M059J (cell line): Measurements from ENCODE around the gene PAM16. TPM values are rescaled to one million over a fixed set of nuclear protein-coding genes. Genes with fewer than 3 reads are reported as not detected.
"Not testable (repeated sequence)": the region's sequence is repeated elsewhere in the genome, so short reads cannot be mapped to it uniquely, and the experiment has no call there.

Experiments
- DNase-seq: peaks from one replicate; pipeline ENCODE4 v3.0.0-alpha.2; 2012; ENCODE audit warnings: low read depth
- total RNA-seq: library from RNA; depleted of rRNA; stranded (reverse); fragments of >200 nt; shearing (Covaris generic); gene quantifications from 2 replicates; pipeline ENCODE4 v1.2.3, GENCODE V29; 2014; rRNA removed

PAM16 gene
- total RNA-seq: 38.6 and 61.5 TPM in 2 replicates

DNA sequence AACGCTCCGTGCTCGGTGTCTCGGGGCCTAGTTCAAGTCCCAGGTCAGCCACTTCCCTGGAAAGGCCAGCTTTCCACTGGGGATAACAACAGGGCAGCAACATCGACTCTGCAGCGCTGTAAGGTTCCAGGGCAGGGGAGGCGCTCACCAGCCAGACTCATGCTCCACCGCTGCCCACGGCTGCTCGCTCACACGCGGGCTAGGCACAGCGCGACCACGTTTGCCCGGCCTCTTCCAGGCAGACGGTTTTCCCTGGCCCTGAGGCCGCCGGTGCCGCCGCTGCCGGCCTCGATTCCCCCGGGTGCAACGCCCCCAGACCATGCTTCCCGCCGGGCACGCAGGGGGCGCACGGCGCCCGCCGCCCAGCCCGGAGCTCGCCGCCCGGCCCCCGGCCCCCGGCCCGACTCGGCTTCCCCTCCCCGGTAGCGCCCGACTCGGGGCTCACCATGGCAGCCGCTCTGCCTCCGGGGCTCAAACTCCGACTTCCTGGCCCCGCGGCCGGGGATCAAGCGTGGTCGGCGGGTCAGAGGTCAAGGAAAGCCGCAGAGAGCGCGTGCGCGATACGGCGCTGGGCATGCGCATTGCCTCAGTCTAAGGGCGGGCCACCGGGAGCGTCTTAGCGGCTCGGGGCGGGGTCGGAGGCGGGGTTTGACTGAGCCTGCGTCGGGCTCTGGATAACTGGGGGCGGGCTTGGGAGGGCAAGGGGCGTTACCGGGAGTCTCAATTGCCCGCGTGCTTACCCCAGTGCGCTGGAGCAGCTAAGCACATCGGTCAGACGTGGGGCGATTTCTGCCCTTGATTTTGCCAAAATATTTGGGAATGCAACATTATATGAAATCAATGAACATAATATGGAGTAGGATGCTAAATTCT lies at the start of gene PAM16:
Gene PAM16, minus strand, starts transcription at position 535 of the 873 bp plus-strand sequence. Its CDS starts 87 bp downstream, at position 448.
- DNase-seq: peak; percentile 91

DNA sequence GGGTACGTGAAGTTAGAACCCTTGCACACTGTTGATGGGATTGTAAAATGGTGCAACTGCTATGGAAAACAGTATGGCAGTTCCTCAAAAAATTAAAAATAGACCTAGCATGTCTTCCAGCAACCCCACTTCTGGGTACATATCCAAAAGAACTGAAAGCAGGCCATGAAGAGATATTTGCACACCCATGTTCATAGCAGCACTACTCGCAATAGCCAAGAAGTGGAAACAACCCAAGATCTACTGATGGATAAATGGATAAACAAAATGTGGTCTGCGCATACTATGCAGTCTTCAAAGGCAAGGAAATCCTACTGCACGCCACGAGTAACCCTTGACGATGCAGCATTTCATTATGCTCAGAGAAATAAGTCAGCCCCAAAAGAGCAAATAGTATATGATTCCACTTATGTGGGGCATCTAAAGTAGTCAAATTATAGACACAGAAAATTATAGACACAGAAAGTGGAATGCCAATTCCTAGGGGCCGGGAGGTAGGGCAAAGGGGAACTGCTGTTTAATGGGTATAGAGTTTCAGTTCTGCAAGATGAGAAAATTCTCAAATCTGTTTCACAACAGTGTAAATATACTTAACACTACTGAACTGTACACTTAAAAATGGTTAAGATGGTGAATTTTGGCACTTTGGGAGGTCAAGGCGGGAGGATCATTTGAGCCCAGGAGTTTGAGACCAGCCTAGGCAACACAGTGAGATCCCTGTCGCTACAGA lies 48.0 kb upstream of the PAM16 start:
- DNase-seq: no peak

DNA sequence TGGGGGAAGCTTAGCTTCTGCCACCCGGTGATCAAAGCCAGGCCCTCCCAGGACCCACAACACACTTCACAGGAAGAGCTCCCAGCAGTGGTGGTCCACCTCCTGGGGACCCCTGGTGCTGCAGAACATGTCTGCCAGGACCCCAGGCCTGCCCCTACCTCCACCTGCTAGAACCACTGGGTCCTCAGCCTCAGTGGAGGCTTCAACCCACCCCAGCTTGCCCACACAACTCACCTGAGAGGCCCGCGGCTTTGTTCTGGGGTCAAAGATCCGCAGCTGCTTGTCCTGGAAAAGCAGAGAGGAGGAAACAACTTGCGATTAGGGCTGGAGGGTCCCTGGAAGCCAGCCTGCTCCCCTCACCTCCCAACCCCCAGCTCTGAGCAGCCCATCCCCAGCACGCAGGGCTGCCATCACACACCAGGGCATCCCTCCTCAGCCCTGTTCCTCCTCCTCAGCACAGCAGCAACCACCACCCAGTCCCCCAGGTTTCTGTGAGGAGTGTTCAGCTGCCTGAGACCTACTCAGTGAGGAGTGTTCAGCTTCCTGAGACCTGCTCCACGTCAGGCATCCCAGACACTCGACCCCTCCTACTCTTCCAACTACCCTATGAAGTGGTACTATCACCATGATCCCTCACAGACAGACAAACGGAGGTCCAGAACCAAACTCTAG lies 44.1 kb upstream of the PAM16 start:
- no peak for DNase-seq

DNA sequence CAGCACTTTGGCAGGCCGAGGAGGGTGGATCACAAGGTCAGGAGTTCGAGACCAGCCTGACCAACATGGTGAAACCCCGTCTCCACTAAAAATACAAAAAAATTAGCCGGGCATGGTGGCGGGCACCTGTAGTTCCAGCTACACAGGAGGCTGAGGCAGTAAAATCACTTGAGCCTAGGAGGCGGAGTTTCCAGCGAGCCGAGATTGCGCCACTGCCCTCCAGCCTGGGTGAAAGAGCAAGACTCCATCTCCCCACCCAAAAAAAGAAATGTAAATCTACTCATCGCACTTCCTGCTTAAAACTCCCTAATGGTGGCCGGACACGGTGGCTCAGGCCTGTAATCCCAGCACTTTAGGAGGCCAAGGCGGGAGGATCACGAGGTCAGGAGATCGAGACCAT lies 42.7 kb upstream of the PAM16 start:
- not testable (repeated sequence) for DNase-seq

DNA sequence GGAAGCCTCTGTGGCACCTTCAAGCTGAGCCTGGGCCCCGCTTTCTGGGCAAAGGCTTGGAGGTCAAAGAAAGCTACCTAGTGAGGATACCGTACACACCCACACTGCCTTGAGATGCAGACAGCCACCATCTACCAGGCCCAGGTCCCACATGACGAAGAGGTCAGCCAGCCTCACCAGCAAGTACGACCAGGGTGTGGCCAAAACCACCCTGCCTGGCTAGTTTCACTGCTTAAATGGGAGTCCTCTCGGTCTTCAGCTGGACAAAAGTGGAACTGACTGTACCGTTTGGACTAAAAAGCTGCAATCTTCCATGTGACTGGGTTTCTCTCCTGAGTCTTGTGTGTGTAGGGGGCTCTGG lies 42.1 kb upstream of the PAM16 start:
- DNase-seq: no peak

DNA sequence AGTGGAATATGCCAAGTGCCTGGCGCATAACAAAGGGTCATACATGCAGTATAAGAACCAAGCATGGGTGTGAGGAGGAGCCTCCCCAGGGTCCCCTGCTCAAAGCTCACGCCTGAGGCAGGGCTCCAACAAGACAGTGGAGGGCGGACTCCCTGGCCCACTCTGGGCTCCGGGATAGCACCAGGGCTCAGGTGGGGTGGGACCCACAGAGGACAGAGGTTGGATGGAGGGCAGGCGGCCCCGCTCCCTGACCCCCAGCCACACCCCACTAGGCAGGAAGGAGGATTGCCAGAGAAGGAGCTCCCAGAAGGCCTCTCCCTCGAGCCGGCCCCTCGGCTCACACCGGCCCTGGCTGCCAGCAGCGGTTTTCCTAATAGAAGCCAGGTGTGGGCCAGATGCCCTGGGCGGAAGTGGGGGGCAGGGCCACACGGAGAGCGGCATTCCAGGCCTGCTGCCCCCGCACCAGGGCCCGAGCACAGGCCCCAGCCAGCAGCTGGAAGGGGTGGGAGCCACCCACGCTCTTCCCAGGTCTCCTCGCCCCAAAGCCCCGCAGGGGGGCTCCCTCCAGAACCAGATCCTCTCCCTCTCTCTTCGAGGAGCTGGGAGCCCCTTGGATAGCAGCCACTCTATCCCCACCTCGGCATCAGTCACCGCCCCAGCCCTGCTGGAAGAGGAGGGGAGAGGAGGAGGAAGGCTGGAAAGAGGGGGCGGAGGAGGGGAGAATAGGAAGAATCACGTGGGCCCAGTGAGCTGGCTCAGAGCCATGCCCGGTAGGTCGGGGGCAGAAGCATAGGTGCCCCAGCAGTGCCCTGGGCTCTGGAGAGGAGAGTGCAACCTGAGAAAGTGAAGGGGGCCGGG lies 41.5 kb upstream of the PAM16 start:
- DNase-seq: no peak

DNA sequence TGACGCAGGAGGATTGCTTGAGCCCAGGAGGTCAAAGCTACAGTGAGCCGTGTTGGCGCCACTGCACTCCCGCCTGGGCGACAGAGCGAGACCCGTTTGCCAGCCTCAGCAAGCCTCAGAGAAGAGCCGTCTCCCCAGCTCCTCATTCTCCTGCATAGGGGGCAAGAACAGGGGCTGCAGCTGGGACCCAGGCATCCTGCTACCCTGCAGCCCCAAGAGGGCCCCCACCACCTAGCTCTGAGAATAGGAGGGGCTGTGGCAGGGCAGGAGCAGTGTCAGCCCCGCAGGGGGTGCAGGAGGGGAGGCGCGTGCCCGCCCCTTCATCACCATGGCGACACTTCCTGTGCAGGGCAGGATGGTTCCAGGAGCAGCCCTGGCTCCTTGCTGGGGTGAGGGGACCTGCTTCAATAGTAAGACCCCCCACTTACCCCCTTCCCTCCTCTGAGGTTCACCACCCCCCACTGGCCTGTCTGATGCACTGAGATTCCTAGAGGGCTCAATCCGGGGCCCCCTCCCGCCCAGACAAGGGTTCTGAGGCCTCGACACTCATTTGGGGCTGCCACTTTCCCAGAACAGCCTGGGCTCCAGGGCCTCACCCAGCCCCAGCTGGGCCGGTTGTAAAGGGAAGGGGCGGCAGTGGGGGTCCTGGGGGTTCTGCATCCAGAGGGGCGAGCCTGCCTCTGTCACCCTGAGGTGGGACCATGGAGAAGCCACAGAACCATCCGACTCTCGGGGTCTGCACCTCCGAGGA lies 40.7 kb upstream of the PAM16 start:
- no peak for DNase-seq

DNA sequence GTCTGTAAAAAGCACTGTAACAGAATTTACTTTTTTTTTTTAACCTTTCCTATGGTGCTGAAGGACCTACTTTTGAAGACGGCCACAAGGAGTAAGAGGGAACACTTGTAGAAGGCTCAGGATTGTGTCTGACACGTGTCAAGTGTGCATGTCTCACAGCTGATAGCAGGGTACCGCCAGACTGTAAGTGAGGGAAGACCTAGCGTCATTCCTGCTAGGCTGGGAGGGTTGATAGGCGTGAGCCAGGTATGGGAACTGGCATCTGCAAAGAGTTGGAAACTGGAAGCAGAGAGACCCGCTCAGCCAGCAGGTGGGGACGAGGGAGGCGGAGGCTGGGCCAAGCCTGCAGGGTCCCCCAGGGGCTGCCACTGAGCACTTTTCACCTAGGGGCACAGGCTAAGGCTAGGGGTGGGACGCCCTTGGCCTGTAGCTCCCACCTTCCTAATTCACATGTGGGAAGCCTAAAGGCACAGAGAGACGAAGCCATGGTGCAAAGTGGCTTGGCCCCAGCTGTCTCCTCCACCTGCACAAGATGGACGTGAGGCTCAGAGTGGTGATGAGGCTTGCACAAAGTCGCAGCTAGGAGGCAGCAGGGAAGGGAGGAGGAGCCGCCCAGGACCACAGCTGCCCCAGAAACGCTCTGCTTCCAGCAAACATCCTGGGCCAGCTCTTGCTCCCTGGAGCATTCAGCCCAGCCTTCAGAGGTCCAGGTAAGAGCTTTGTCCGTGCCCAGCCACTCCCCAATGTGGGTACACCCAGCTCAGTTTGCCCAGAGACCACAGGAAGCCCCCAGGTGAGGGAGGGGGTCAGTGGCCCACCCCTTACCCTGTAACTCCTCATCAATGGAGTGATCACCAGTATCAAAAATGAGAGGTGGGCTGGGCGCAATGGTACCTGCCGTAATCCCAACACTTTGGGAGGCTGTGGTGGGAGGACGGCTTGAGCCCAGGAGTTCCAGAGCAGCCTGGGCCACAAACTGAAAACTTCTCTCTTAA lies 39.4 kb upstream of the PAM16 start:
- DNase-seq: no peak

DNA sequence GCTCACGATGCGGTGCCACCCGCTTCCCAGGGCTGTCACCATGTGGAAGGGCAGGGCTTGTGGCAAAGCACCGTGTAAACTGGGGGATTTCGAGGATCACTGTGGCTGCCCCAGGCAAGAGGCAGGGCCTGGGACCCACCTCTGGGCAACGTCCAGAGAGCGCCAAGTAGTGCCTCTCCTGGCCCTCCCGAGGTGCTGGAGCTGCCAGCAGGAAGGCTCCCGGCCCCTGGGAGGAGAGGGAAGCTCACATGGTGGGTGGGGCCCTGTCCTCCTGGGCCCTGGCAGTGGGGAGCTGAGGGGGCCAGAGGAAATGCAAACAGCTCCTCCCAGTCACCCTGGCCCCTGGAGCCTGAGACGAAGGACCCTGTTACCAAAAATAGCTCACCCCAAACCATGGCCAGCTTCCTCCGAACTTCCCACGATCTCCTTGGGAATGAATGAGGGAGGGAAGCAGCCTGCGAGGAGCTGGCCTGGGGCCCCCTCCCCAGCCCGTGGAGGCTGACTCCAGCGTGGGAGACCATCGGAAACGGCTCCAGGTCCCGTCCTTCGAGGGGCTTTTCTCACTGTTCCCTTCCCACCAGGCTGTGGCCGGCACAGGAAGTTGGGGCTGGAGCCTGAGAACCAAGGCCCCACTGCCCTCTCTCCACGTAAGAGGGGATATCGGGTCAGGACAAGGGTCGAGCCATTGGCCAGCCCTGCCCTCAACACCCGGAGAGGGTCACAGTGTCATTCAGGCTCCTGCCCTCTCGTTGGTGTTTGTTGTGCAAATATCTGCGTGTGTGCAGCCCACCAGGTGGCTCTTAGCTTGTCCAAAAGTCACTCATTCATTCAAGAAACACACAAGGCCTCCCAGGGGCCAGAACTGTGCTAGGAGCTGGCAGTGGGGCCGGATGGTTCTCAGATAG lies 38.2 kb upstream of the PAM16 start:
- DNase-seq: no peak

DNA sequence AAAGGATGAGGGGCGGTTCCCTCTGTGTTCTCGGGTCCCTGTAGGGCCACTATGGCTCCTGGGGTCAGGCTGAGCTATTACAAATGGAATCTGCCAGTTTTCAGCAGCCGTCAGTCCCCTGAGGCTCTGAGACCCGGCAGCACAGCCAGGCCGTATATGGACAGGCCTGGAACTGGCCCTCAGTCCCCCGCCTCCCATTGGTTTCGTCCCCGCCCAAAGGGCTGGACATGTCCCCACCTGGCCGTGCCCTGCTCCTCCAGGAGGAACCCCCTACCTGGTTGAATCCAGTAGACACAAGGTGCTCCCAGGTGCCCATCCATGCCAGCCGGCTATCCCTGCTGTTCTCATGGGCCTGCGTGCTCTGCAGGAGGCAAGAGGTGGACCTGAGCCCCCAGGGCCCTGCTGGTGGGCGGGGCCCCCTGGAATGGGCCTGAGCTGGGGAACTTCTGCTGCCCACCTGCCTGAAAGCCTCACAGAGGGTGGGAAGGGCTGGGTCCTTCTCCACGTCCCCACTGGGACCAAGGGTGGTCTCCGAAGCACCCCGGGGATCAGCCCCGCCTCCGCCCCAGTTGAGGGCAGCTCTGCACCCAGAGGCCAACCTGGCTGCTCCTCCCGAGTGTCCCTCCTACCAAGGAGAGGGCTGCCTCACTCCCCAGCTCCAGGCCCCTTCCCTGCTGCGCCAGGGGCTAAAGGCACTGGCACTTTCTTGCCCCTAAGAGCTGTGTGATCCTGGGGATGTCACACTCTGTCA lies 37.3 kb upstream of the PAM16 start:
- peak; percentile 56 for DNase-seq

DNA sequence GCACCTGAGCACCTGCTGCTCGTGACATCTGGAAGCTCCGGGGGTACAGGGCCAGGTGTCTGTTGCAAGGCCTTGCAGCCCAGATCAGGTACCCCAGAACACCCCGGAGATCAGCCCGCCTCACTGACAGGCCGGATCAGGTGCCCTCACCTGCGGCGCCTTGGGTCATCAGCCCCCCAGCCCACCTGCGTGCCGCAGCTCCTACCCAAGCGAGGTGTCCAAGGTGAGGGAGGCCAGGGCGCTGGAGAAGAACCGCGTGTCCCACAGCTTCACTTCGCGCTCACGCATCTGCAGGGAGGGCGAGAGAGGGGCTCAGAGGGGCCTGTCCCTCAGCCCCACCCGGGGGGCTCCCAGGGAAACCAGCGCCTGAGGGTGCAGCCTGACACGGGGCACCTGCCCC lies 36.7 kb upstream of the PAM16 start:
- DNase-seq: no peak

DNA sequence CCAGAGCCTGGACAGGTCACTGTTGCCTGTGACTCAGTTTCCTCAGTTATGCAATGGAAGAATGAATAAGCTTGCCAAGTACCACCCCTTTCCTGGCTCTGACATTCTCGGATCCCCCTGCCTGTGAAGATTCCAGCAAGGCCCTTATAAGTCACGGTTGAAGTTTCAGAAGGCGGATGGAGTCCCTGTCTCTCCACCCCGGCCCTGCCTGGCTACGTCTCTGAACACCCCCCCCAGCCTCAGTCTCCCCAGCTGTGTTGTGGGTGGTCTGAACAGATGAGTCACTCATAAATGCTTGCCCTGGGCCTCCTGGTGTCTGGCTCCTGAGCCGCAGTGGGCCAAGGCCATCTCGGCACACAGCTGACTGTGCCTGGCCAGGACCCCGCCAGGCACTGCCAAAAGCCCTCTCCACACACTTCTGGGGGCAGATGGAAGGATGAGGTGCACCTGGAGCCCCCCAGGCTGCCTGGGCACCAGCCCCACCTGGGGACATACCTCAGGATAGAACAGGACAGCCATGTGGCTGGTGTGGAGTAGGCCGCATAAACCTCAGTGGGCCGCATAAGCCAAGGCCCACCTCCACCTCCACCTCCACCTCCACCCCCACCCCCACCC lies 35.9 kb upstream of the PAM16 start:
- DNase-seq: no peak

DNA sequence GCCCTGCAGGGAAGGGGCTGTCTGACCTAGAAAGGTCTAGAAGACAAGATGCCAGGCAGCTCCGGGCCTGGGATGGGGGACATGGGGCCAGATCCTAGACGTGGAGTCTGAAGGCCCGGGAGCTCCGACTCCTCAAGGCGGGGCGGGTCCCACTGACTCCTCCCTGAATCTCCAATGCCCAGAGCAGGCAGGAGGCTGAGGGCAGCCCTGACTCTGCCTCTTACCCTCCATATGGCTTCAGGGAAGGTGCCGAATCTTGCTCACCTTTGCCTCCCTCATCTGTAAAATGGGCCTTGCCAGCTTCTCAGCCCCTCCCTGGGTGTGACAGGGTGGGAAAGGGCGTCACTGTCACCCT lies 35.3 kb upstream of the PAM16 start:
- DNase-seq: peak; percentile 40

DNA sequence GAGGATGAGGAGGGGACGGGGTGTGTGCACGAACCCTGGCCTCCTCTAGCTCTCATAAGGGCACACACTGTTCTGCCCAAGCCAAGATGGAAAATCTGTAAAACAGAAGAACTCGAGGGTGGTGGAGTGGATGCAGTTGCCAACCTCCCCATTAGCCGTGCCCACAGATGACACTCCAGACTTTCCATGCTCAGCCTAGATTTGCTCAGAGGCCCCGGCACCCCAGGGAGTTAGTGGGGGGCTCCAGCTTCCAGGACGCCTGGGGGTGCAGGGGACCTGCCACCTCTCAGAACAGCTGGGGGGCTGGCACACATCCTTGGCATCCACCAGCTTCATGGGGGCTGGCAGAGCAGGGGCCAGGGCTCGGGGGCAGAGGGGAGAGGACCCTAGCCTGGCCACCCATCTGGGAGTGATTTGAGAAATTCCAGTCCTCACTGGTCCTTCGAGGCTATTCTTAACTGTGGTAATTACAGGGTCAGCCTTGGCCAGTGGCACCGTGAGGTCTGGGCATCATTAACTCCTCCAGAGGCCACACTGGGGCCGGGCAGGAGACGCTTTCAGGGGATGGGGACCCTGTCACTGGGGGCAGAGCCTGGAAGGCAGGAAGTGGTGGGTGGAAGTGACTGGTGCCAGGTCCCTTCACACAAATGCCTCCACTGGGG lies 34.8 kb upstream of the PAM16 start:
- no peak for DNase-seq

DNA sequence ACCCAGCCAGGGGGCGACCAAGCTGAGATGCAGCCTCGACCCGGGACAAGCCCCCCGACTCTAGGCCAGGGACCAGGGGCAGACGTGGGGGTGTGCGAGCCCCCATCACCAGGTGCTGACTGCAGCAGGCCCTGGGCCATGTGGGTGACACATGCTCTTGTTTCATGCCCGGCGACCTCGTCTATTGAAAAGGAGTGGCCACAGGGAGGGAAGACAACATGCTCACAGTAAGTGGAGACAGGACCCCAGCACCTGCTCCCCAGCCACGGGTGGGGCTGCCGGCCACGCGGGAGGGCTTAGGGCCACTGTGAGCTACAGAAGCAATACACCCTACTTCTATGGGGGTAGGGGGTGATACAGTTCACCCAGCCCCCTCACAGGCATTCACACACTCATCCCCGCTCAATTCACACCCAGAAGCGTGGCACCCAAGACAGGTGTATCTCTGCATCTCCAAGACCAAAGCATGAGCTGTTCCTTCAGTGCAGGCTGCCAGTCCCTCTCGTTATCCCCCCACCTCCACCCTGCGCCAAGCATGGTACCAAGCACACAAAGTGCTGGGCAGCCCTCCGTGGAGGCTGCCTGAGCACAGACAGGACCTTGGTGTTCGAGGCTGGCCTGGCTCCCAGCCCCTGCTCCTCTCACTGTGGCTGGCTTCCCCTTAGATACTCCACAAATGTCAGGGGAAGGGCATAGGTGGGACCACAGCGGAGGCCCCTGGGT lies 34.1 kb upstream of the PAM16 start:
- DNase-seq: peak; percentile 34

DNA sequence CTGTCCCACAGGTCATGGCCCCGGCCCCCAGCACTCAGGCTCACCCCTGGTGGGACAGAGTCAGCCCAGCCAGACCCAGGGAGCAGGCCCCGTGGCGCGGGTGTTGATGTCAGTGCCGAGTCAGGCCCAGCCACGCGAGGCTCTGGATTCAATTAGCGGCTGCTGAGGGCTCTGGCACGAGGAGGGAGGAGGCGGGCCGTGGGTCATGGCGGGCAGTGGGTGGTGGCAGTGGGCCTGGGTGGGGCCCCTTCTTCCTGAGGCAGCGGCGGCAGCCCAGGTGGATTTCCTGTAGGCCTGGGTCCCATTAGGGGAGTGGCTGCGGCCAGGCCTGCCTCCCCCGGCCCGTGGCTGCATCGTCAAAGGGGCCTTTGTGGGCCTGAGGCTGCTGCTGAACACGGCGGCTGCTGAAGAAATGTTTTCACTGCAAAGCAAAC lies 33.4 kb upstream of the PAM16 start:
- peak; percentile 42 for DNase-seq
